Effector memory CD4-positive, alpha-beta T cell (primary cell): ENCODE data around the gene LDLRAD3.

ENCODE experiments used
- DNase-seq, 3 donors: peaks; one replicate each; pipeline ENCODE4 v3.0.0-alpha.2; 2020
- H3K27ac ChIP-seq: 2 replicates; pipeline ENCODE4 v1.7.0; 2013; ENCODE audit warnings: mild to moderate bottlenecking, low read length, moderate library complexity; ENCODE audit not compliant: insufficient read depth, poor library complexity, severe bottlenecking
- H3K27me3 ChIP-seq: replicated peaks from 2 replicates; pipeline ENCODE4 v1.7.0; 2013; ENCODE audit warnings: mild to moderate bottlenecking, low read length; ENCODE audit not compliant: insufficient read depth, control insufficient read depth, poor library complexity, severe bottlenecking
- H3K36me3 ChIP-seq: 2 replicates; pipeline ENCODE4 v1.7.0; 2013; ENCODE audit warnings: mild to moderate bottlenecking, low read length, moderate library complexity; ENCODE audit not compliant: control insufficient read depth, insufficient read depth
- H3K4me1 ChIP-seq: 2 replicates; pipeline ENCODE4 v1.7.0; 2013; ENCODE audit warnings: low read length, mild to moderate bottlenecking; ENCODE audit not compliant: control insufficient read depth, insufficient read depth, poor library complexity, severe bottlenecking
- H3K4me3 ChIP-seq: 2 replicates; pipeline ENCODE4 v1.7.0; 2013; ENCODE audit warnings: low read length, low read depth, mild to moderate bottlenecking; ENCODE audit not compliant: insufficient read depth, poor library complexity, severe bottlenecking
- H3K9me3 ChIP-seq: 2 replicates; pipeline ENCODE4 v1.7.0; 2013; ENCODE audit warnings: mild to moderate bottlenecking, low read length, moderate library complexity; ENCODE audit not compliant: control insufficient read depth

Gene LDLRAD3

DNA sequence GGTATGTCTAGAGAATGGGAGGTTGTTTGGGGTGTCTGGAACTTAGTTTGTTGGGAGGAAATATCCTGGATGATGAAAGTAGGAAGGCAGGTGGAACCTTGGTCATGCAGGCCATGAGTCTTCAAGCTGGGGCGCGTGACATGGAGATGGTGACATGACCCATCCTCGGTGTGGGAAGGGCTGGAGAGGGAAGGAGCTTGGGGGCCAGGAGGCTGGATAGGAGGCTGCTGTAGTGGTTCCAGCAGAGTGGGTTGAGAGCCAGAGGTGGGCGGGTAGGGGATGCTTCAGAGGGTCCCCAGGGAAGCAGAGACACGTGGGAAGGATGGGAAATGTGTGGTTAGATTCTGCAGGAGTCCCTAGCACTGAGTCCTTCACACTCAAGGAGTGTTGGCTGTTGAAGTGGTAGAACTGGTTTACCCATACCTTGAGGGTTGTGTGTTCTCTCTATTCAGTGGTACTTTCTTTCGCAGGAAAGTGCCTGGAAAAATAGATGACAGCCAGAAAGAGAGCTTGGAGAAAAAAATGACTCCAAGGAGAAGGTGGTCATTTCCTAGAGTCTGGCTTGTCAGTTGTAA, 56.8 kb downstream of the LDLRAD3 start:
- Histone ChIP-seq H3K4me3 (no peak overlapping the region), H3K4me1 (no peaks in the 10 kb centered on the region), H3K27me3 (no peaks in the 10 kb centered on the region), H3K36me3 (no peaks in the 10 kb centered on the region), H3K27ac (no peak overlapping the region), H3K9me3 (no peaks in the 10 kb centered on the region)
- no peak for DNase-seq

DNA sequence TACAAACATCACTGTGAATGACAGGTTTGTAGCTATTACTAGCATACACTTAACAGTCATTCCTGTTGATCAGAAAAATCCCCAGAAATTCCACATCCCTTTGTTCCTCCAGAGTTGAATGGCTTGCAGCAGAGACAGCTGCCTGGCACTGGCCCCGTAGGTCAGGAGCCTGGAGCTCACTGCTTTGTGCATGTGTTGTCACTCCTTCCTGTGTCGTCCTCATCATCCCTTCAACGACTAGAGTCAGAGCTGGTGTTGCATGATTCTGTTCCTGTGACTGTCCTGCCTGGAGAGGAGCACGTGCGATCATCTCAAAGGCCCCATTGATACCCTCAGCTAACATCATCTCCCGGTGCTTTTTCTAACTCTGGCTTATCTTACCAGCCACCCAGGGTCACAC, 58.3 kb downstream of the LDLRAD3 start:
- no peaks in the 10 kb centered on the region for H3K27me3 ChIP-seq
- H3K27ac ChIP-seq = no peak overlapping the region
- DNase-seq = no peak
- no peaks in the 10 kb centered on the region for H3K9me3 ChIP-seq
- H3K4me1 ChIP-seq = no peaks in the 10 kb centered on the region
- no peaks in the 10 kb centered on the region for H3K36me3 ChIP-seq
- no peak overlapping the region for H3K4me3 ChIP-seq

DNA sequence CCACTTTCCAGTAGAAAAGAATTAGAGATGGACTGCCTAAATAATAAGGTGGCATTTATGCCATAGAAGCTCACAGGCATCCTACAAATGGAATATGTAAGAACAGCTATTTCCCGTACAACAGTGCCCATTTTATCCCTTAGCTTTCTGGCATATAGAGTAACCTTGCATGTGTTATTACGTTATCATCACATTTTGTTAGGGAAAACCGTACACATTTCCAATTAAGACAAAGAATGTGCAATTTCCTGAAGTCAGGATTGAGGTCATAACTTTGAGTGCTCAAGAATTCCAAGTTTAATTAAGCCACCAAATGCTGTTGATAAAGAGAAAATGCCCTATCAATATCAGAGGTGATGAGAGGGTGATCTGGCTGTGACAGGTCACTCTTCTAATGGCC, 58.9 kb downstream of the LDLRAD3 start:
- DNase-seq = no peak
- H3K4me3 ChIP-seq = no peak overlapping the region
- no peak overlapping the region for H3K27ac ChIP-seq
- no peaks in the 10 kb centered on the region for H3K27me3 ChIP-seq
- H3K9me3 ChIP-seq = no peaks in the 10 kb centered on the region
- no peaks in the 10 kb centered on the region for H3K4me1 ChIP-seq
- H3K36me3 ChIP-seq = no peaks in the 10 kb centered on the region

DNA sequence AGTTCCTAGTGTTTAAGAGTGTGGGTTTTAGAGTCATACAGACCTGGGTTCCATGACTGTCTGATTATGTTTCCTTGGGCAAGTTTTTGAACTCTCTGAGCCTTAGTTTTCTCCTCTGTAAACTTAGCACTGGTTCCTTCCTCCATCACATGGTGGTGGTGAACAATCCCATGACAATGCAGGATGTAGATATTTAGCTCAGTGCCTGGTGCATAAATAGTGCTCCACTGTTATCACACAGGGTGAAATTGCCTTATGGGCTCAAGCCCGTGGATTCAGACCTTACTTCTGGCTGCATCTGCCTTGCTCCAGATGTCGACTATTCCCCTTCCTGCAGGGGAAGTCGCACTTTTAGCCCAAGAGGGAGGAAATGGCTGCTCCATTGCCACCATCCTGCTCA, 62.7 kb downstream of the LDLRAD3 start:
- Histone ChIP-seq H3K9me3 (no peaks in the 10 kb centered on the region), H3K27me3 (no peaks in the 10 kb centered on the region), H3K27ac (no peak overlapping the region), H3K4me1 (no peaks in the 10 kb centered on the region), H3K4me3 (no peak overlapping the region), H3K36me3 (no peaks in the 10 kb centered on the region)
- DNase-seq = no peak

DNA sequence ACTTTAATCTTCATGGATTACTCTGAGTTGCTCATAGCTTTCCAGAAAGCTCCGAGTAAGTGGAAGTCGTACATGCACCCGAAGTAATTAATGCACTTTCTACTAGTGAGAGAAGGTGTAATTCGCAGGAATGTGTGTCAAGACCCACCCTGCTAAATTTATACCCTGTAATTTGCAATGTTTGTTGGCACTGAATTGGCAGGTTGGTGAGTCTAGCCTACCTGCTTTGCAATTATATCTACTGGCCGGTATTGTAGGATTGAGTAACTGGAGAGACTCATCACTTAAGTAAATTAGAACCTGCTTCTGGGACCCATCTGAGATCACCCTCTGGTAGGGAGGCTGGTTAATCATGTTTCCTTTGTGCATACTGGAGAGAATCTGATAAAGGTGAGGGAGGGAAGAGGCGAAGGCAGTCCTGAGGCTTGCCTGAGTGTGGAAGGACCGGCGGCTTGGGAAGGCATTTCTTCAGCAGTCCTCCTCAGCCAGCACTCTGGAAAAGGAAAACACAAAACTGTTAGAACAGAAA, 63.3 kb downstream of the LDLRAD3 start:
- H3K27ac ChIP-seq = no peak overlapping the region
- H3K36me3 ChIP-seq = no peaks in the 10 kb centered on the region
- H3K27me3 ChIP-seq = no peaks in the 10 kb centered on the region
- no peaks in the 10 kb centered on the region for H3K9me3 ChIP-seq
- DNase-seq = no peak
- no peak overlapping the region for H3K4me3 ChIP-seq
- no peaks in the 10 kb centered on the region for H3K4me1 ChIP-seq

DNA sequence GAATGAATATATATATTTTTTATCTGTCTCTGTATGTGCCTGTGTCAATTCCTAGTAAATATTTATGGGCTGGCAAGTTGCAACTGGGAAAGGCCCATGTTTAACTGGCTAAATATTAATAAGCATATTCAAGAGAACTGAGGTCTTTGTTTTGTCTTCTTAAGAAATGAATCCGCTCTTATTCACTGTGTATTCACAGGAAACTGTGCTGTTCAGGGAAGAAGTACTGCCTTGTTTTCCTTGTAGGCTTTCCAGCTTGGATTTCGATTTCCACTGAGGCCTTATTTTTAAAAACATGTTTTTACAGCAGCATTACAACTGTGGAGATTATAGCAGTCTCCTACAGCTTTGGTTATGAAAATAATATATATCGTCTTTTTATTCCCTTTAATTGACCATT, 64.7 kb downstream of the LDLRAD3 start:
- Histone ChIP-seq H3K36me3 (no peaks in the 10 kb centered on the region), H3K27ac (no peak overlapping the region), H3K4me1 (no peaks in the 10 kb centered on the region), H3K27me3 (no peaks in the 10 kb centered on the region), H3K9me3 (no peaks in the 10 kb centered on the region), H3K4me3 (no peak overlapping the region)
- DNase-seq = no peak

DNA sequence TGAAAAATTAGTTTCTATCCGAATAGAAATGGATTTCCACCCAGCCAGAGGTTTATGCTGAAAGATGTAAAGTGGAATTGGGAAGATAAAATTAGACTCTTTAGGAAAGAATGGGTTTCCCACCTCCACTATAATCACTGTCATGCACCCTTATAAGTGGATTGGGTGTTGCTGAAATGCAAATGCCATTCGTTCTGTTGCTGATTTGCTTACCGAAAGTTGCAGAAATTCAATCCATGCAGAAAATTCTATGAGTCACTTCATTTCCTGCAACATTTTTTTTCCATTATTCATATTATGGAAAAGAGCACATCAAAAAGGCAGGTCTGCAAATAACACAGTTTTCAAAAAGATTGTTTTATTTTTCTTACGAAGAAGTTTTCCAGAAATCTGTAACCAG, 65.6 kb downstream of the LDLRAD3 start:
- no peak overlapping the region for H3K27ac ChIP-seq
- H3K4me3 ChIP-seq = no peak overlapping the region
- H3K36me3 ChIP-seq = no peaks in the 10 kb centered on the region
- H3K4me1 ChIP-seq = no peaks in the 10 kb centered on the region
- no peaks in the 10 kb centered on the region for H3K27me3 ChIP-seq
- H3K9me3 ChIP-seq = no peaks in the 10 kb centered on the region
- DNase-seq = no peak

DNA sequence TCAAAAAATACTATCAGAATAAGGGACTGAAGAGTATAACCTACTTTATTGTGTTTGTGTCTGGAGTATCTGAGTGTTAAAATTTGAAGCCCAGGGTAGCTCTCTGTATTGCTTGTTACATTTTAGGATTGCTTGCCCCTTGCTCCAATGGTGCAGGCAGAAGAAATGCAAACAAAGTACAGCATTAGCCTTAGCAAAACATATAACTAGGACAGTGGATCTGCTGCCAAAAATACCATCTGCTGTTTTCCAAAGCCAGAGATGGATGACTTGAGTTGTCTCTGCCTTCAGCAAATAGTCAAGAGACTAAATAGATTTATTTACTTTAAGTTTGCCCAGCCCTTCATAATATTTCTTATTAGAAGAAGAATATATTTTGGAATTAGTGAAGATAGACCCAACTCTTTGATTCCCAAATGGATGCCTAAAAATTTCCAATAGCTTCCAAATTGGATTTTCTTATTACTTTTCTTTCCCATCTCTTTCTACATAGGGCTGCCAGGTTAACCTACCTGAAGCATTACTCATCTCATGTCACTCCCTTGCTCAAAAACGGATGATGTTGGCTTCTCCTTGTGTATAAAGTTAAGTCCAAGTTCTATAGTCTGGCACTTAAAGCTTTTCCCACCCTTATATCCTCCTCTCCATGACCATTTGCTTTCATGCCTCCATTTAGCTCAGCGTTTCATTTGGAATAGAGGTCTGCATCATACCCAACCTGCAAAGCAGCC, 66.3 kb downstream of the LDLRAD3 start:
- H3K4me1 ChIP-seq = no peaks in the 10 kb centered on the region
- no peak overlapping the region for H3K27ac ChIP-seq
- no peak overlapping the region for H3K4me3 ChIP-seq

DNA sequence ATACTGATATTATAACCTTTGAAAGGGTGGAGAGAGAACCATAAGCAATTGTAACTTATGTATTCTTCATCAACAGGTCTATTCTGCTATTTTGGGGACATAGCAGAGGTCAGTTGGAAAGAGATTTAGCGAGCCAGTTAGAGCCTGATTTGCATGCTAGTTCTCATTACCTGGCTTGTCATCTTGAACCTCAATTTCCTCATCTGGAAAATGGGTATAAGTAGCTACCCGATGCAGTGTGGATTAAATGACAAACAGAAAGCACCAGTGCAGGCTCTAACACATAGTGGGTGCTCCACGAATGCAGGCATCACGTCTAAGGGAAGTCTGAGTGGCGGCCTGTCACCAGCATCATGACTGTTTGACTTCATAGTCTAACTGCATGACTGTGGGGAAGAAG, 67.7 kb downstream of the LDLRAD3 start:
- H3K9me3 ChIP-seq = no peaks in the 10 kb centered on the region
- H3K27me3 ChIP-seq = no peaks in the 10 kb centered on the region
- H3K36me3 ChIP-seq = no peaks in the 10 kb centered on the region
- H3K4me1 ChIP-seq = no peaks in the 10 kb centered on the region
- H3K4me3 ChIP-seq = no peak overlapping the region
- H3K27ac ChIP-seq = no peak overlapping the region
- DNase-seq = no peak

More for the DNA sequence above, 66.3 kb downstream of the LDLRAD3 start:
- no peaks in the 10 kb centered on the region for H3K27me3 ChIP-seq
- no peaks in the 10 kb centered on the region for H3K9me3 ChIP-seq
- DNase-seq = no peak
- H3K36me3 ChIP-seq = no peaks in the 10 kb centered on the region

DNA sequence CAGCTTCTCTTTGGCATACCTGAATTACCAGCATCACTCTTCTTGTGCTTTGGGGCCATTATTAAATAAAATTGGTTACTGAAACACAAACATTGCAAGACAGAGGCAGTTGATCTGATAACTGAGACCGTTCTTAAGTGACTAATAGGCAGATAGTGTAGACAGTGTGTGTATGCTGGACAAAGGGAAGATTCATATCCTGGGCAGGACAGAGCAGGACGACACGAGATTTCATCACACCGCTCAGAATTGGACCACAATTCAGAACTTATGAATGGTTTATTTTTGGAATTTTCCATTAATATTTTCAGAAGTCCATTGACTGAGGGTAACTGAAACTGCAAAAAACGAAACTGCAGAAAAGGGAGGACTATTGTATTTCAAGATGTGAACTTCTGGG, 68.6 kb downstream of the LDLRAD3 start:
- Histone ChIP-seq H3K27me3 (no peaks in the 10 kb centered on the region), H3K27ac (no peak overlapping the region), H3K4me1 (no peaks in the 10 kb centered on the region), H3K9me3 (no peaks in the 10 kb centered on the region), H3K4me3 (no peak overlapping the region), H3K36me3 (no peaks in the 10 kb centered on the region)
- no peak for DNase-seq
